VCaP (cell line): Measurements from ENCODE around the gene SEMG1.

Experiments used
- H3K27ac ChIP-seq: fragments of 450-650 bp; 2 replicates; pipeline ENCODE4 v1.5.1; 2017
- CTCF ChIP-seq: fragments of 450-650 bp; conservative IDR thresholded peaks from 2 replicates; pipeline ENCODE4 v1.5.1; 2017; ENCODE audit warnings: mild to moderate bottlenecking, moderate library complexity

SEMG1 gene

DNA sequence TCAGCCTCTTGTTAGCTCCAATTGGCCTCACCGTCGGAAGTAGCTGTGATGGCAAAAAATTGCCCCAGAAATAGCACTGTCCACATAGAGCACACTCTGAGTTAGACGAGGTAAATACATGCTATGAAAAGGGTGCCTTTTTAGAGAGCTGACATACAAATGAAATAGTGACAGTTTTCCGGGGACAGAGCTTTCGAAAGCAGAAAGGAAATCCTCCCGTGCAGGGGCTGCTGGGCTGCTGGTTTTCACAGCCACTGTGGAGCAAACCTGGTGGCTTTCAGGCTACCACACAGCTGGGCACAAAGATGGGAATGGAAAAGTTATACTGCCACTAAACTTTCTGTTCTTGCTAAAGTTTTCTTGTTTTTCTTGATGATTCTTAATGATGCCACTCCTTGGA lies 39.3 kb downstream of the SEMG1 start:
- no peak overlapping the region for H3K27ac ChIP-seq
- no peak for TF ChIP-seq CTCF

GRCh38 chr20:45247865-45248264 lies 41.0 kb downstream of the SEMG1 start:
- no peak overlapping the region for H3K27ac ChIP-seq
- no peak for TF ChIP-seq CTCF

- TF ChIP-seq CTCF, result no peak
- H3K27ac ChIP-seq, result no peak overlapping the region
Measured at GRCh38 chr20:45248609-45249008, 41.8 kb downstream of the SEMG1 start.

- no peak for TF ChIP-seq CTCF
- no peak overlapping the region for H3K27ac ChIP-seq
Measured at GRCh38 chr20:45251884-45252560, 45.2 kb downstream of the SEMG1 start.

DNA sequence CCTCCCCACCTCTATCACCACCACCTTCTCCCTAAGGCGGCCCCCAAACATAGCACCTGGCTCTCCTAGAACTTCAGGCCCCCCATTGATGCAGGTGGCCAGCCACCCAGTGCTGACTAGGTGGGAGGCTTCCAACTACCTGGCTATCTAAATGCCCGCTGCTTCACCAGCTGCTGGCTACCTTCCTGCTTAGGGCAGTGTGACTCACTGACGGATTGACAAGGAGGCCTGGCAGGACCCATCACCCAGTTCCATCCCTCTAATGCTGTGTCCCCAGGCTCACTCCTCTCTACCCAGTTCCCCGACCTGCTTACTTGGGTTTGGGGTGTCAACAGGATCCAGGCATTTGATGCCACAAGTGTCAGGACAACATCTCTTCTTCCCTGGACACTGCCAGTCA lies 46.4 kb downstream of the SEMG1 start:
- TF ChIP-seq CTCF, result no peak
- H3K27ac ChIP-seq, result peak overlapping the region; percentile 51; the same call in 1 of the 2 replicates

DNA sequence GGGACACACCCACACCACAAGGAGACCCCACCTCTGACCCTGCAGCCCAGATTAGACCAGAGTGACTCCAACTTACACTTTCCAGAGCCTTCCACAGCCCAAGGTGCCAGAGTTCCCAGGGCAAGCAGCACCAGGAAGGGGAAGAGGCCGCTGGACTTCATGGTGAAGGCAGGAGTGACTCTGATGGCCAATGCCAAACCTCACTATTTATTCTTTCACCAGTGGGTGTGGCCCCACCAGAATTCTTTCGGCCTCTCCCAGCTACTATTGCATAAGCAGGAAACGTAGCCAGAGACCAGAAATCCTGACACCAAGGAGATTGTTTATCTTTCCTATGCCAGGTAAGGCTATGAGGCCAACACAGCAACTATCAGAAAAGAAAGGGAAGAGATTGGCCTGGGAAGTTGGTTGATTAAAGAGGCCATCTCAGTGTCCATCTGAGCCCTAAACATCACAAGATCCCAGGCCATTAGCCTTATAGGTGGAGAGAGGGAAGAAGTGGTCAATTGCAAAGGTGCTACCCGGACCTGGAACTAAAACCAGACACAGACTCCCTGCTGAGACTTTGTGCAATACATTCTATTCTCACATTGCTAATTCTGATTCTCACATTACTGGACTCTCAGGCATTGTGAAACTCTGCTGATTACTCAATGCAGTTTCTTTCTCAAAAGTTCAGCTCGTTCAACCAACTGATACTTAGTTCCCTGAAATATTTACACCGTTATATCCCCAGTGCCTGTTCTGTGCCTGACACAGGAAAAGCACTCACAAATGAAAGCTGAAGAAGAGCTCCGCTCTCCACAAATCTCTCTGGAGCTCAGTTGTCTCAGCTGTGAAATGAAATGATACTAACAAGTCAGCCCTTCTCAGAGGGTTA lies 47.8 kb downstream of the SEMG1 start, which contains the start of gene SLPI:
Gene SLPI (minus strand): TSS at position 182 of the 880 bp plus-strand sequence. CDS start 21 bp downstream, at position 161.
- peak within 1 kb of the TSS; percentile 51 for H3K27ac ChIP-seq
- TF ChIP-seq CTCF, result no peak

DNA sequence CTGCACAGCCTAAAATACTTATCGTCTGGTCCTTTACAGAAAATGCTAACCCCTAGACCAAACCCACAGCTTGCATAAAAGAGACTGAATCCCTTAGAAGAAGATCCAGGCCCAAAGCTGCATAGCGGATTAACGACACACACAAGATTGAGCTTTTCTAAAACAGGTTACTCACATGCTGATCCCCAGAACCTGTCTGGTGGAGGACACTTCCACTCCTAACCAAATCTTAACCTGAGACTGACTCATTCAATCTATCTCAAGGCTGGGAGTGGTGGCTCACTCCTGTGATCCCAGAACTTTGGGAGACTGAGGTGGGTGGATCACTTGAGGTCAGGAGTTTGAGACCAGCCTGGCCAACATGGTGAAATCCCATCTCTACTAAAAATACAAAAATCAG lies 50.3 kb downstream of the SEMG1 start:
- H3K27ac ChIP-seq, result no peak overlapping the region
- no peak for TF ChIP-seq CTCF
